ENCODE measurements around the gene BCR. TPM values are rescaled to one million over a fixed set of nuclear protein-coding genes. Genes with fewer than 3 reads are reported as not detected.

Gene BCR
- total and polyA plus RNA-seq, 2 of the 13 experiments (the other 11 are each of a cell fraction or from before 2014, with no cell fraction given), result 19.9 to 33.6 TPM

DNA sequence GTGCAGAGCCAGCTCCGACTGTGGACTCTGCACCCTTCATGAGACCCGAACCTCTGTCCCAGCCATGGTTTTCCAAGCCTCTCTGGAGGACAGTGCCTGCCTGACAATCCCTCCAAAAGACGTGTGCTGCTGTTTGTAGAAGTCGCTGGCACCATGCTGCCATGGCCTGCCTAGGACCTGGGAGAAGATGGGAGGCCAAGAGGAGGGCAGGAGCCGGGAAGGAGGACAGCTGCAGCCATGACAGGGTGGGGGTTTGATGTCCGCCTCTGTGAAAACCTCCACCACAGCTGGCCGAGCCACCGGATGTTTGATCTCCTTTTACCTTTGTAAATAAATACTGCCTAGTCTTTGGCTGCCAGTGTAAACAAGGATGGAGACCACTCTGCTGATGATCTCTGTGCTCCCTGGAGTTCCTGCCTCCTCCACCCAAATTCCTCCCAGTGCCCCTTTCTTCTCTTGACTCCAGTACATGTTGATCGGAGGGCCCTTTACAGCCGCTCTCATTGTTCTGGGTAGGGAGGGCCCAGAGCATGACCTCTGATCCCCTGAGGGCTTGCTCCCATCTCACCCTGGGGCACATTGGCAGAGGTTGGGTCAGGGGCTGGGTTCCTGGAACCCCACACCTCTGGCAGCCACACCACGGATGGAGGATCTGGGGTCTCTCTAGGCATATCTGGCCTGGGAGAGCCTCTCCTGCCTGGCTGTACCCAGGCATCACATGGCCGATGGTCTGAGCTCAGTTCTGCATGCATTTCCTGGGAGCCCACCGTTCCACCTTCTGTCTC lies 66.9 kb downstream of the BCR start (continued):
- no peak for TF ChIP-seq ZNF136 (CRISPR knock-in tag; IDR thresholded peaks at IDR 0.05; ENCODE audit: low read depth)
- no peak for TF ChIP-seq BORCS8-MEF2B (CRISPR knock-in tag; IDR thresholded peaks at IDR 0.05)
- peak; percentile 31; the same call in 1 of the 2 replicates for TF ChIP-seq KAT7 (CRISPR knock-in tag; IDR thresholded peaks at IDR 0.05; ENCODE audit: borderline replicate concordance)
- TF ChIP-seq, protein P1, sequence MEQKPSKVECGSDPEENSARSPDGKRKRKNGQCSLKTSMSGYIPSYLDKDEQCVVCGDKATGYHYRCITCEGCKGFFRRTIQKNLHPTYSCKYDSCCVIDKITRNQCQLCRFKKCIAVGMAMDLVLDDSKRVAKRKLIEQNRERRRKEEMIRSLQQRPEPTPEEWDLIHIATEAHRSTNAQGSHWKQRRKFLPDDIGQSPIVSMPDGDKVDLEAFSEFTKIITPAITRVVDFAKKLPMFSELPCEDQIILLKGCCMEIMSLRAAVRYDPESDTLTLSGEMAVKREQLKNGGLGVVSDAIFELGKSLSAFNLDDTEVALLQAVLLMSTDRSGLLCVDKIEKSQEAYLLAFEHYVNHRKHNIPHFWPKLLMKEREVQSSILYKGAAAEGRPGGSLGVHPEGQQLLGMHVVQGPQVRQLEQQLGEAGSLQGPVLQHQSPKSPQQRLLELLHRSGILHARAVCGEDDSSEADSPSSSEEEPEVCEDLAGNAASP (CRISPR knock-in tag; IDR thresholded peaks at IDR 0.05; ENCODE audit: borderline replicate concordance), result peak; percentile 42; the same call in 1 of the 2 replicates
- TF ChIP-seq, protein P2, sequence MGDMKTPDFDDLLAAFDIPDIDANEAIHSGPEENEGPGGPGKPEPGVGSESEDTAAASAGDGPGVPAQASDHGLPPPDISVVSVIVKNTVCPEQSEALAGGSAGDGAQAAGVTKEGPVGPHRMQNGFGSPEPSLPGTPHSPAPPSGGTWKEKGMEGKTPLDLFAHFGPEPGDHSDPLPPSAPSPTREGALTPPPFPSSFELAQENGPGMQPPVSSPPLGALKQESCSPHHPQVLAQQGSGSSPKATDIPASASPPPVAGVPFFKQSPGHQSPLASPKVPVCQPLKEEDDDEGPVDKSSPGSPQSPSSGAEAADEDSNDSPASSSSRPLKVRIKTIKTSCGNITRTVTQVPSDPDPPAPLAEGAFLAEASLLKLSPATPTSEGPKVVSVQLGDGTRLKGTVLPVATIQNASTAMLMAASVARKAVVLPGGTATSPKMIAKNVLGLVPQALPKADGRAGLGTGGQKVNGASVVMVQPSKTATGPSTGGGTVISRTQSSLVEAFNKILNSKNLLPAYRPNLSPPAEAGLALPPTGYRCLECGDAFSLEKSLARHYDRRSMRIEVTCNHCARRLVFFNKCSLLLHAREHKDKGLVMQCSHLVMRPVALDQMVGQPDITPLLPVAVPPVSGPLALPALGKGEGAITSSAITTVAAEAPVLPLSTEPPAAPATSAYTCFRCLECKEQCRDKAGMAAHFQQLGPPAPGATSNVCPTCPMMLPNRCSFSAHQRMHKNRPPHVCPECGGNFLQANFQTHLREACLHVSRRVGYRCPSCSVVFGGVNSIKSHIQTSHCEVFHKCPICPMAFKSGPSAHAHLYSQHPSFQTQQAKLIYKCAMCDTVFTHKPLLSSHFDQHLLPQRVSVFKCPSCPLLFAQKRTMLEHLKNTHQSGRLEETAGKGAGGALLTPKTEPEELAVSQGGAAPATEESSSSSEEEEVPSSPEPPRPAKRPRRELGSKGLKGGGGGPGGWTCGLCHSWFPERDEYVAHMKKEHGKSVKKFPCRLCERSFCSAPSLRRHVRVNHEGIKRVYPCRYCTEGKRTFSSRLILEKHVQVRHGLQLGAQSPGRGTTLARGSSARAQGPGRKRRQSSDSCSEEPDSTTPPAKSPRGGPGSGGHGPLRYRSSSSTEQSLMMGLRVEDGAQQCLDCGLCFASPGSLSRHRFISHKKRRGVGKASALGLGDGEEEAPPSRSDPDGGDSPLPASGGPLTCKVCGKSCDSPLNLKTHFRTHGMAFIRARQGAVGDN (CRISPR knock-in tag; IDR thresholded peaks at IDR 0.05), result peak; percentile 92
- TF ChIP-seq, protein P3, sequence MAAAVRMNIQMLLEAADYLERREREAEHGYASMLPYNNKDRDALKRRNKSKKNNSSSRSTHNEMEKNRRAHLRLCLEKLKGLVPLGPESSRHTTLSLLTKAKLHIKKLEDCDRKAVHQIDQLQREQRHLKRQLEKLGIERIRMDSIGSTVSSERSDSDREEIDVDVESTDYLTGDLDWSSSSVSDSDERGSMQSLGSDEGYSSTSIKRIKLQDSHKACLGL (CRISPR knock-in tag; IDR thresholded peaks at IDR 0.05), result no peak
- no peak; the same call in 1 of the 2 replicates for TF ChIP-seq PPARG (CRISPR knock-in tag; conservative IDR thresholded peaks at IDR 0.05)
- TF ChIP-seq CBX5 (CRISPR knock-in tag; IDR thresholded peaks at IDR 0.05; ENCODE audit: borderline replicate concordance), result no peak
- no peak for TF ChIP-seq JUN (CRISPR knock-in tag; IDR thresholded peaks at IDR 0.05)
- TF ChIP-seq, protein P4, sequence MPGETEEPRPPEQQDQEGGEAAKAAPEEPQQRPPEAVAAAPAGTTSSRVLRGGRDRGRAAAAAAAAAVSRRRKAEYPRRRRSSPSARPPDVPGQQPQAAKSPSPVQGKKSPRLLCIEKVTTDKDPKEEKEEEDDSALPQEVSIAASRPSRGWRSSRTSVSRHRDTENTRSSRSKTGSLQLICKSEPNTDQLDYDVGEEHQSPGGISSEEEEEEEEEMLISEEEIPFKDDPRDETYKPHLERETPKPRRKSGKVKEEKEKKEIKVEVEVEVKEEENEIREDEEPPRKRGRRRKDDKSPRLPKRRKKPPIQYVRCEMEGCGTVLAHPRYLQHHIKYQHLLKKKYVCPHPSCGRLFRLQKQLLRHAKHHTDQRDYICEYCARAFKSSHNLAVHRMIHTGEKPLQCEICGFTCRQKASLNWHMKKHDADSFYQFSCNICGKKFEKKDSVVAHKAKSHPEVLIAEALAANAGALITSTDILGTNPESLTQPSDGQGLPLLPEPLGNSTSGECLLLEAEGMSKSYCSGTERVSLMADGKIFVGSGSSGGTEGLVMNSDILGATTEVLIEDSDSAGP (CRISPR knock-in tag; IDR thresholded peaks at IDR 0.05; ENCODE audit: borderline replicate concordance), result peak; percentile 74; the same call in 1 of the 2 replicates
- TF ChIP-seq ZNF775 (CRISPR knock-in tag; IDR thresholded peaks at IDR 0.05; ENCODE audit: borderline replicate concordance), result no peak
- TF ChIP-seq YY1 (IDR thresholded peaks at IDR 0.05; ENCODE audit: insufficient read depth, insufficient replicate concordance, low read depth, low read length), result peak; percentile 55
- TF ChIP-seq, protein P5, sequence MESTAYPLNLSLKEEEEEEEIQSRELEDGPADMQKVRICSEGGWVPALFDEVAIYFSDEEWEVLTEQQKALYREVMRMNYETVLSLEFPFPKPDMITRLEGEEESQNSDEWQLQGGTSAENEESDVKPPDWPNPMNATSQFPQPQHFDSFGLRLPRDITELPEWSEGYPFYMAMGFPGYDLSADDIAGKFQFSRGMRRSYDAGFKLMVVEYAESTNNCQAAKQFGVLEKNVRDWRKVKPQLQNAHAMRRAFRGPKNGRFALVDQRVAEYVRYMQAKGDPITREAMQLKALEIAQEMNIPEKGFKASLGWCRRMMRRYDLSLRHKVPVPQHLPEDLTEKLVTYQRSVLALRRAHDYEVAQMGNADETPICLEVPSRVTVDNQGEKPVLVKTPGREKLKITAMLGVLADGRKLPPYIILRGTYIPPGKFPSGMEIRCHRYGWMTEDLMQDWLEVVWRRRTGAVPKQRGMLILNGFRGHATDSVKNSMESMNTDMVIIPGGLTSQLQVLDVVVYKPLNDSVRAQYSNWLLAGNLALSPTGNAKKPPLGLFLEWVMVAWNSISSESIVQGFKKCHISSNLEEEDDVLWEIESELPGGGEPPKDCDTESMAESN (CRISPR knock-in tag; conservative IDR thresholded peaks at IDR 0.05), result no peak
- peak; percentile 39; the same call in 1 of the 2 replicates for TF ChIP-seq ZFX (CRISPR knock-in tag; IDR thresholded peaks at IDR 0.05; ENCODE audit: low read depth)
- TF ChIP-seq ZSCAN9 (CRISPR knock-in tag; IDR thresholded peaks at IDR 0.05; ENCODE audit: borderline replicate concordance), result no peak
- TF ChIP-seq ATF7-NPFF (CRISPR knock-in tag; IDR thresholded peaks at IDR 0.05; ENCODE audit: low read depth), result no peak
